GM18526 (cell line): ENCODE measurements around the gene MEIOB.

Experiments used
- POLR2A ChIP-seq: IDR thresholded peaks from 3 replicates; pipeline ENCODE4 v1.6.1; 2011; ENCODE audit not compliant: insufficient read length; ENCODE audit errors: extremely low read depth

The MEIOB gene

DNA sequence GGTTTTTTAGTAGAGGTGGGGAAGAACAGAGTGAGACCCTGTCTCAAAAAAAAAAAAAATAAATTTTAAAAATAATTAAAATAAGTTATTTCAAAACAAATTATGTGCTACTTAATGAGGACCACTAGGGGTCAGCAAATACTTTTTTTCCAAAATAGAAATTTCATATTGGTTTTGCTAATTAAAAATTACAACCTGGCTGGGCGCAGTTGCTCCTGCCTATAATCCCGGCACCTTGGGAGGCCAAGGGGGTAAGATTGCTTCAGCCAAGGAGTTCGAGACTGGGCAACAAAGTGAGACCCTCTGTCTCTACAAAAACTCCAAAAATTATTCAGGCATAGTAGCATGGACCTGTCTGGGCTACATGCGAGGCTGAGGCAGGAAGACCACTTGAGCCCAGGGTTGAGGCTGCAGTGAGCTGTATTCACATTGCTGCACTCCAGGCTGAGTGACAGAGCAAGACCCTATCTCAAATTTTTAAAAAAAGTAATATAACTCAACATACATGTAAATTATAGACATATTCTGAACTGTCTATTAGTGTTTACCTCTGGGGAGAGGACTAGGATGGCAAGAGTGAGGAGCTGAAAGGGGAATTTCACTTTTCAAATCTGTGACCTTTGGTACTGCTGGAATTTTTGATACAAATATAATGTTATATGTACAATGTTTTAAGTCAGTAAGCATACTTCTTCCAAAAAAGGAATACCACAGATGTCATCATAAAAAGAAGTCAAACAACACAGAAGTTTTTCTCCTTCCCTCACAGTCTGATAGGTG lies 8.1 kb downstream of the MEIOB start:
- no peak for TF ChIP-seq POLR2A

DNA sequence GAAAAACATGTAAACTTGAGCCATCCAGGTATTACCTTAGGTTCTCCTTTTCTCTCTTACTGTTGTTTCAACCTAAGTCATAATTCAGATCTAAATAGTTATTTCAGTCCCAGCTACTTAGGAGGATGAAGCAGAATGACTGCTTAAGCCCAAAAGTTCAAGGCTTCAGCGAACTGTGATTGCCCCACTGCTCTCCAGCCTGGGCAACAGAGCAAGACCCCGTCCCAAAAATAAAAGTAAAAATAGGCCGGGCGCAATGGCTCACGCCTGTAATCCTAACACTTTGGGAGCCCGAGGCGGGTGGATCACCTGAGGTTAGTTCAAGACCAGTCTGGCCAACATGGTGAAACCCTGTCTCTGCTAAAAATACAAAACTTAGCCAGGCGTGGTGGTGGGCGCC lies 9.6 kb downstream of the MEIOB start:
- no peak for TF ChIP-seq POLR2A

DNA sequence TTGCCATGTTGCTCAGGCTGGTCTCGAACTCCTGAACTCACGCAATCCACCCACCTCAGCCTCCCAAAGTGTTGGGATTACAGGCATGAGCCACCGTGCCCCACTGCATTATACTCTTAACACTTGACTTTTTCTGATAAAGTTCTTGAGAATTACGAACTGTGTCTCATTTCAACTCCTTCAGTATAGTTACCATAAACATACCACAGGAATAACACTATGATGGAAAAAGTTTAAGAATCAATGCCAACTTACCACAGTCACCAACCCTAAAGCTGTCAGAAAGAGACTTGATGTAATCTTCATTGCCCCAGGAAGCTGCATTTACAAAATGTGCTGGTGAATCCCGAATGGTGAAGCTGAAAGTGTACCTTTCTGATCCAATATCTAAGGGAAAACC lies 10.2 kb downstream of the MEIOB start:
- TF ChIP-seq POLR2A = no peak

DNA sequence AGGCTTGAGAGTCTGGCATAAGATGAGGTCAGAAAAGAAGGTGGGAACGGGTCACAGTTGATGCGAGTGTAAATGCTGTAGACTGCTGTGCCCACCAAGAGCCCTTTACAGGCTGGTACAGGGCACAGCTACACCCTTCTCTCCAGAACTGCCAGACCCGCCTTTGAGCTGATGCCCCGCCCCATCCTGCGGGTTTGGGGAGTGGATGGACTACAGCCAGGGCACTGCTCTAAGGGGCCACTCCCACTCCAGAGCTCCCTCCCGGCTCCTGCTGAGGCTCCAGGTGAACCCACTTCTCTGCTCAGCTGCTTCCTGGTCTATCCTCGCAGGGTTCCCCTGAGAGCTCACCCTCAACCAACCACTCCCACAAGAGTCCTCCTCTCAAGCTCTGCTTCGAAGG lies 12.3 kb downstream of the MEIOB start:
- no peak for TF ChIP-seq POLR2A

DNA sequence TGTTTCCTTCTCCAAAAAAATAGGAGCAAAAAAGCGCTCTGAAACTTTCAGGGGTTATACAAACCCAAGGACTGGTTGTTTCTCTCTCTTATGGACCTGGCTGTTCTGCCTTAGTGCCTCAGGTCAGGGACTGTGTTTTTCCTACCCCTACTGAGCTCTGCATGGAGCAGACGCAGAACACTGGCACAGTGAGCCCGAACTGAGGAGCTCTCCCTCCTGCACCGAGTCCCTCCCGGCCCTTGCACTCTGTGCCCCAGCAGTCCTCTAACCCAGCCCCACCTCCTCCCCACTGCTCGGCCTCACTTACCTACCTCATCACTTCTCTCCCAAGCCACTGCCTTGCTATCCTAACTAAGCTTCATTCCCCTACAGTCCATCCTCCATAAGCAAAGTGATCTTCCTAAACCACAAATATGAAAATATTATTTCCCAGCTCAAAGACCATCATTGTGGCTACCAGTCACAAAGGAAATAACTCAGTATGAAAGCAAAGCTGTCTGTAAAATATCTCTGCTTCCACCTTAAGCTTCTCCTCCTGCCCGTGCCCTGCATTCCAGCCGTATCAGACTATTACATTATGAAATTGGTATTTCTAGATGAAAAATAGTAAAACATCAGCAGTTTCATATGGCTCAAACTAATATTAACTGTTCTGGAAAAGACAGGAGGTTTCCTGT lies 13.6 kb downstream of the MEIOB start:
- TF ChIP-seq POLR2A = no peak

DNA sequence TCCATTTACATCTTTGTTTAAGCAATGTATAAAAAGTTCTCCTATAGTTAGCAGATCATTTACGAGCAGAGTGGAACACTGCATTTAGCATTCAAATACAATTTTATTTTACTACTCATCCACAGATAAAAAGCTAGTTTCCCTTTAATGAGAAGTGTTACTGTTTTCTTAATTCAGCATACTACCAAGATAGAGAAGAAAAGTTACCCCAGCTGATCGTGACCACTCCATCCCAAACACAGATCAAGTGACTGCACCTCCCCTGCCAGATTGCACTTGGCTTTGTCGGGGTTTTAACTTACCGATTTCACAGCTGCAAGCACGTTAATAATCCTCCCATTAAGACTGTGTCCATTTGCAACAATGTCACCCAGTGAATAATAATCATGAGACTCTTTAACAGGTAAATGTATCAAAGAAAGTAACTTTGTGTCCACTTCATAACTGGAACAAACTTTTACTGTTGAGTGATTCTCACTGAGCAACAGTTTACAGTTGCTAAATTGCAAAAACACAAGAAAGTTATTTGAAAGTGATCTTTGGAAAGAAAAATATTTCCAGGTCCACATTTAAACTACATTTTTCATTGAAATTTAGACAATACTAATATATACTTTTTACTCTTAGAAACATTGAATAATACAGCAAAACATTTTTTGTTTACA lies 14.4 kb downstream of the MEIOB start:
- TF ChIP-seq POLR2A = no peak

DNA sequence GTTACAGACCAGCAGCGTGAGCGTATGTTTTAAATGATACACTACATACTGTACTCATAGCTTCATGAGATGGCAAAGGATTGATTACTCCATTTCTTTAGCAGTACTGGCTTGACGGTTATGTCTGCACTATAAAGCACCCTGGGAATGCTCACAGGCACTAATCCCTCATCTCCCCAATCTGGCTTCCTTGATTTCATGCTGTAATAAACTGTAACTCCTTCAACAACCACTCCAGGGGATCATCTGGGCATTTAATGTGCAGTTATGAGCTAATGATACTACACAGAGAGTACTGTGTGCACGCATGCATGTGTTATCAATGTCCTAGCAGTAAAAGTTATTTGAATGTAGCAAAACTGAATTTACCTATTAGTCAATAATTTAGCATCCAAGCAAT lies 20.2 kb downstream of the MEIOB start:
- TF ChIP-seq POLR2A = no peak

DNA sequence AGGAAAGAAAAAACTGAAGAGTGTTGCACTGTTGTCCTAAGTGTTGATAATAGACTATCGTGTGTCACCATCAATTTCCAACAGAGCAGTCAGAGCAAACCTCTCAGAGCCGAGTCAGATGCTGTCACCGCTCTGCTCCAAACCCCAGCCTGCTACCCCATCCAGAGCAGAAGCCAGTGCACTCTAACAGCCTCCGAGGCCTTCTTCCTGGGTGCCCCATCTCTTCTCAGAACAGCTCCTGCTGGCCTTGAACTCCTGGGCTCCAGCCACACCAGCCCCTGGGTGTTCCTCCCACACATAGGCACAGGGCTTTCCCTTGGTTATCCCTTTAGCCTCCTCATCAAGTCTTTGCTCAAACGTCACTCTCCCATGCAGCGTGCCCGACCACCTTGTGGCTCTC lies 21.0 kb downstream of the MEIOB start:
- TF ChIP-seq POLR2A = no peak

DNA sequence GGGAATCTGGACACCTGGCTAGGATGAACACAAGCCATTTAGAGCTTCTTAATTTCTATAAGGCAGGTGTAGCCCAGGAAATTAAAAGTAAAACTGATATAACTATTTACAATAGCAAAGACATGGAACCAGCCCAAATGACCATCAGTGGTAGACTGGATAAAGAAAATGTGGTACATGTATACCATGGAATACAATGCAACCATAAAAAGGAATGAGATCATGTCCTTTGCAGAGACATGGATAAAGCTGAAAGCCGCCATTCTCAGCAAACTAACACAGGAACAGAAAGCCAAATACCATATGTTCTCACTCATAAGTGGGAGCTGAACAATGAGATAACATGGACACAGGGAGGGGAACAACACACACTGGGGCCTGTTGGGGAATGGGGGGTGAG lies 25.5 kb downstream of the MEIOB start:
- no peak for TF ChIP-seq POLR2A

DNA sequence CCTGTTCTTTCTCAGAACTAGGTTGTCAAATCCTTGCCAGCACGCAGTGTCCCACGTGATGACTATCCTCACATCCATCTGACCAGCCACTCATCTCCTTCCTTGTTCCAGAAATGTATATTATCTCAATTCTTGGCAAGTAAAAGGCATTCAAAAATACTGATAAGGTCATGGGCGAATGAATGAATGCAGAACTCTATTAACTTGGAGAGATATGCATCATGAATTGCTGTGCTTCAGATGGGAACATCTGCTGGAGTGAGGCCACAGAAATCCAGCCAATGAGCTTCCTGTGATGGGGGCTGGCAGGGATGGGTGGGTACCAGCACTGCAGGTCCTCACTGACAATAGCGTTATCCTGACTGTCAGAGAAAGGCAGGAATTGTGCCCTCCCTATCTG lies 26.0 kb downstream of the MEIOB start:
- TF ChIP-seq POLR2A = no peak

DNA sequence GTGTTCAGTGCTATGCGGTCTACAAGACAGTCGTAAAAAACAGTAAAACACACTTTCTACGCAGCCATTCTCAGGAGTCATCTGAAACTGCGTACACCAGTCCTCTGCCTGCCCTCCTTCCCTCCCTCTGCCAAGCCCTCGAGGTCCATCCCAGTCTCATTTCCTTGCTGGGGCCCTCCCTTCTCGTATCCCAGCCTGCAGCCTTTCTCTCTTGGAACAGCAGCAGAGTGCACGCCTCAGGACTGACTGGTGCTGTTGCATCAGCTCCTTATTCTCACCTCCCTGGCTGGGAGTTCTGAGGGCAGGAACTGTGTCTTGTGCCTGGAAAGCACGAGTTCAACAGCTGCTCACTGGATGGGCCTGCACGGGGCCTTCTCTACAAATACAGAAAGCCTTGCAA lies 32.4 kb downstream of the MEIOB start:
- TF ChIP-seq POLR2A = no peak

DNA sequence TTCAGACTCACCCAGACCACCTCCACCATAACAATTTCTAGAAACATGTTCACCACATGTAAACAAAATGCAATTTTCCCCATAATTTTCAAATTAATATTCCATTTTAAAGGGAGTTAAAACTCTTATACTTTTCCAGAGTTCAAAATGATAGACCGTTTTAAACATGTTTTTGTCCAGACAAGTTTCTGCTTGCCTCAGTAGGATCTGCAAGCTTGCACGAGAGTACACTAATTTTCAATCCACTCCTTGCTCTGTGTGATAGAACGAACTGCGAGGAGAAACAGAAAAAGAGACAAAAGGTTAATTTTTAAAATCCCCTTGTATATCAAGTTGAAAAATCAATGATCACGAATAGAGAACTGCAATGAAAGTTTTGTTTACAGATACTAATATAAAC lies 37.9 kb downstream of the MEIOB start:
- TF ChIP-seq POLR2A = no peak

DNA sequence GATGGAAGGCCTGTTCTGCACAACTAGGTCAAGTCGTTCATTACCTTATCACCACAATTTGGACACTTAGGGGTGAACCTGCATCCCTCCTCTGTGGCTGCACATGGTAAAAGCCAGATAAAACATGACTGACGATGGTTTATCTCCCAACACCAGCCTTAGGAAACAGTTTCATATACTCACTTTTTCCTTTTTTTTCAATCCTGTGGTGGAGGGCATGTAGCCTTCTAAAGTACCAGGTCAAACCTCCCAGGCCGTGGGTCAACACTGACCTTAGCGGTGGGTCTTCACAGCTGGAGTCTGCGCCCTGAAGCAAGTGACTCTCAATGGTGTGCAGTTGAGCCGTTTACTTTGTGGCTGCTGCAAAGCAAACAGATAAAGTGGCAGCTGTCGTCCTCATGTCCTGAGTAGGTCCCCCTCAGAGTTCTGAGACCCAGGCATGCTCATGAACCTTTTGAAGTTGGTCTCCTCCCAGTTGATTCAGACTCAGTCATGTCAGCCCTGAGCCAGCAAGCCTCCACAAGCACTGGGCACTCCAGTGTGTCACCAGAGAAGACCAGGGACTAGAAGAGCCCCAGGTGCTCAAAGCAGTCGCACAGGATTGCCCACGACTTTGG lies 39.0 kb downstream of the MEIOB start:
- TF ChIP-seq POLR2A = no peak

DNA sequence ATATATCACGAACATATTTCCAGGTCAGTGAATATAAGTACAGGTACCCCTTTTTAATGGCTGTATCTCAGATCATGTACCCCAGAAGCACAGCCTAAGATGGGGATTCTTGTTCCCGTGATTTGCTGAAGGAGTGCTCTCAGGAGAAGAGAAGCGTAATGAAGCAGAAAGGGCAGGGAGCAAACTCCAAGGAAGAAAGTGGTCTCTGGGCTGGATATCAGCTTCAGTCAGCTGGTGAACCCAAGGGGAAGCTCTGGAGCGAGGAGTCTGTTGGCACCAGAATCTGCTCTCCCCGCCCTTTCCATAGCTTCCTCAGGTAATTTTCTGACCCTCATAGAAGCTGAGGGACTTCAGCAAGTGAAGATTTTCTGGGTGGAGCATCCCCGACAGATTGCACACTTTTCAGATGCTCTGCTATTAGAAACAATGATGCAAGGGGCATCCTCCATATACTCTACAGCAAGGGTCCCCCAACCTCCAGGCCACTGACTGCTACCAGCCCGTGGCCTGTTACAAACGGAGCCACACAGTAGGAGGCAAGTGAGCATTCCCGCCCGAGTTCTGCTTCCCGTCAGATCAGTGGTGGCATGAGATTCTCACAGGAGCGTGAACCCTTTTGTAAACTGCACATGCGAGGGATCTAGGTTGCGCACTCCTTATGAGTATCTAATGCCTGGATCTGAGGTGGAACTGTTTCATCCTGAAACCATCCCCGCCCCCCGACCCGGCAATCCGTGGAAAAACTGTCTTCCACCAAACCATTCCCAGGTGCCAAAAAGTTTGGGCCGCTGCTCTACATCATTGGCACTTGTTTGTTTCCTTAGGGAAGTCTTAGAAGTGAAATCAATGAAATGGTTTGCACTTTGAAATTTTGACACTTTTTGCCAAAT lies 40.5 kb downstream of the MEIOB start:
- no peak for TF ChIP-seq POLR2A

DNA sequence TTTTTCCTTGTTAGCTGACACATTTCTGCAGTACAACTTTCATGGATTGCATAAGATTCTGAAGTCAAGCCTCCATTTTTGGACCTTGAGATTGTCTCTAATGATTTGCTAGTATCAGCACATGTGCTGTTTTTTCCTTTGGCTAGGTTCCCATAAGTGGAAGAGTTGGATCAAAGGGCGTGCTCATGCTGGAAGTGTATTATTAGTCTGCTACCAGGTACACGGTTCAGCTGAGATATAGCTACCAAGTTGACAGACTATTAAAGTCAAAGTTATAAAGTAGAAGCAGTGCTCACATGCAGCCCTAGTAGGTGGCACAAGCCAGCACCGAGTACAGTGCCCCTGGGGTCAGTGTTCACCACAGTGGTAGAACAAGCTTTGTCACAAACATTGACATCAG lies 41.8 kb downstream of the MEIOB start:
- no peak for TF ChIP-seq POLR2A
